SK-N-DZ (cell line): ENCODE data around the gene GLIPR1. TPM values are rescaled to one million over a fixed set of nuclear protein-coding genes. Genes with fewer than 3 reads are reported as not detected.
"Not testable (repeated sequence)": the region's sequence is repeated elsewhere in the genome, so short reads cannot be mapped to it uniquely, and the experiment has no call there.

Experiments
- DNase-seq: peaks from one replicate; pipeline ENCODE4 v3.0.0-alpha.2; 2015; ENCODE audit warnings: low spot score
- polyA plus RNA-seq, 2 experiments: library from polyadenylated mRNA; depleted of rRNA; stranded (reverse); fragments of >200 nt; gene quantifications; 2 replicates each; pipeline ENCODE4 v1.2.3, GENCODE V29; 2014

The GLIPR1 gene
- polyA plus RNA-seq (2014; cell fraction: cytosol; rRNA removed): 0.10 and 0.13 TPM in 2 replicates
- not detected in 2 replicates for polyA plus RNA-seq (2014; cell fraction: nucleus; rRNA removed)

DNA sequence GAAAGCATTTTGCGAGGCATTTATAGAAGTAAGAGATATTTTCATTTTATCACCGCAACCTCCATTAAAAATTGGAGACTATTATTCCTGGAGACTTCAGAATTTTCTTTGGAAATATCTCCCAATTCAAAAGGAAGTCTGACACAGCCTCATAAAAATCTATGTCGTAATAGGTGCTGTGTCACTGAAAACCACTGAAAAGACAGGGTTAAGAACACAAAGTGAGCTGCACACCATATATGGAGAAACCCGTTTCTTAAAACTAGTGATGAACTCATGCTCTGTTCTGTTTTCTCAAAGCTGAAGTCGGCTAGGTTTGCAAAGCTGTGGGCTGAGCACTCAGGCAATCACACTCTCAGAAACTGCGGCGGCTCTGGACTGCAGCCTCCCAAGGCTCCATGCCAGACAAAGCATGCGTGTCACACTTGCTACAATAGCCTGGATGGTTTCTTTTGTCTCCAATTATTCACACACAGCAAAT is at the start of gene GLIPR1:
Gene GLIPR1 (plus strand): TSS at position 287 of the 481 bp plus-strand sequence. CDS start 126 bp downstream, at position 413.
- no peak for DNase-seq

DNA sequence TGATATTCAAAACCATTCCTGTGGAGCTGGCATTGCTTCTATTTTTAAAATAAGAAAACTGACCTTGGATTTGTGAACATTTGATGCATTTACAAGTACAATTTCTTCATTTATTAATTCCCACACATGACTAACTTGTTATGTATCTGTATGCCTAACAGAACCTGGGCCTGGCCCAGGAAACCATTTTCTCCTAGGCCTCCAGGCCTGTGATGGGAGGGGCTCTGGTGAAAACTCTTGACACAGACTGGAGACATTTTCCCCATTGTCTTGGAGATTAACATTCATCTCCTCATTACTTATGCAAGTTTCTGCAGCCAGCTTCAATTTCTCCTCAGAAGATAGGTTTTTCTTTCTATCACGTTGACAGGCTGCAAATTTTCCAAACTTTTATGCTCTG is 47.6 kb upstream of the GLIPR1 start:
- DNase-seq: no peak

DNA sequence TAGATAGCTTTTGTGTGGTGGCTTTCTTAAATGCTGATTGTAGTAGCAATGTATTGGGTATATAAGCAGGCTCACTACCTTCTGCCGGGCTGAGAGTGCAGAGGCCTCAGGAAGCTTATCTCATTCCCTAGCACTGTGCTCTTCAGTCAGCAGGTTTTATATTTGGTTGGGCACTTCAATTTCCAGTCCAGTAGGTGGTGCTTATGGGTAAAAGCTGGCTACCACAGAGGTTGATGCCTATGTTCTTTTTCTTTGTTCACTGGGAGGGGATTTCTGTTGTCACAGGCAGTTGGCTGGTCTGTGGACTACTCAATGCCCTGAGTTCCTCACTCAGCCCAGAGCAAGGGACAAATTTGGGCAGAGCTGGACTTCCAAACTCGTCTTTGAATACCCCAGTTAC is 43.0 kb upstream of the GLIPR1 start:
- DNase-seq: no peak

DNA sequence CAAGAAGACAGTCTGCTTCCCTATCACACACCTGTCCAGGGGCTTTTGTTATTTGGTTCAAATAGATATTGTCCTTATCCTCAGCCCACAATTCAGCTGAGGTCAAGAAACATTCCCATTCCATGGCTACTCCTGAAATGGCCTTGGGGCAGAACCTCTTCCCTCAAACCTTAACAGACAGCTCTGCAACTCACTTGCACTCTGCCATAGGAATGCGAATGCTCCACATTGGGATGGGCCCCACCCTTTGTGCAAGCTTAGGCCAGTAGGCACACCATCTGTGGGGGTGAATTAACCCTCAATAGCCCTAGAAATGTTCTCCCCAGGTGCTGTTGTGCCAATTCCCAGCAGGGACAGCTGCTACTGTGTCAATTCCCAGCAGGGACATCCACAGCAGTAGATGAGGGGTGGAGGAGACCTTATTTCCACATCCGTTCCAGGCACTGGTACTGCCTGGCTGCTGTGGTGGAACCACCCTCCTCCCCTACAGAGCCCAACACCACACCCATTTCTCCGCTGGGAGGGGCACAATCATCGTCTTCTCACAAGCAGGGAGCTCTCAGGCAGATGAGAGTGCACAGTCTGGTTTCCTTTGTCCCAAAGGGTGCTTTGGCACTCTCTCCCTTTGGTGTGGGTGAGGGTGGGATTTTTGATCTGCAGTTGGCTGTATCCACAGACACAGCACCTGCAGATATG is 42.3 kb upstream of the GLIPR1 start:
- DNase-seq: no peak

DNA sequence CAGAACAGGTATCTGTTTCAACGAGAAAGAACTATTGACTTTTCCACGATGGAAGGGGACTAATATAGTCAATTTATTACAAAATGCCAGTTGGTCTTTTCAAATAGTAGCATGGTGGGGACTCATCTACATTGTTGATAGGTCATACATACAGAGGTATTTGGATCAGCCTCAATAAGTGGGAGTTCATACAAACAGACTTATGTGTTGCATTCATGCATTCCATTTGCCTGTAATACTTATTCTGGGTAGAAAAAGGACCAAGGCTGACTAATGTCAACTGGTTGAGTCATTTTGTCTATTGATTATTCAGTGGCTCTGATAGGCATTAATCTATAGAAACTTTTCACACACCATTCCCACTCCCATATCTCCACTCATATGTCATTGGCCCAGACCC is 41.5 kb upstream of the GLIPR1 start:
- DNase-seq: no peak

DNA sequence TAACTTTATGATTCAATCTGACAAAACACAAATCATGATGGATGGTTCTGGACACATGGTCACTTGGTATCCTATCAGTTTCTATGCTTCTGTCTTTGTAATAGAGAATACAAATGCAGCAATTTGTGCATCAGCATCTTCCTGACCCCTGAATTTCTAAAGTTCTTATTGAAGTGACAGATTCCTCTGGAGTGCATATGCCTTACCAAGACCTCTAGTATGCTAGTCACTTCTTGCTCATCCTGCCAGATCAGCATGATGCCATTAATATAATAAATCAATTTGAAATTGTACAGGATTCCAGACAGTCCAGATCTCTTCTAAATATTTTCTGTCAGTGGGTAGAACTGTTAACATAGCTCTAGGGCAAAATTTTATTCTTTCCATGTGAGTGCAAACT is 40.6 kb upstream of the GLIPR1 start:
- DNase-seq: no peak

DNA sequence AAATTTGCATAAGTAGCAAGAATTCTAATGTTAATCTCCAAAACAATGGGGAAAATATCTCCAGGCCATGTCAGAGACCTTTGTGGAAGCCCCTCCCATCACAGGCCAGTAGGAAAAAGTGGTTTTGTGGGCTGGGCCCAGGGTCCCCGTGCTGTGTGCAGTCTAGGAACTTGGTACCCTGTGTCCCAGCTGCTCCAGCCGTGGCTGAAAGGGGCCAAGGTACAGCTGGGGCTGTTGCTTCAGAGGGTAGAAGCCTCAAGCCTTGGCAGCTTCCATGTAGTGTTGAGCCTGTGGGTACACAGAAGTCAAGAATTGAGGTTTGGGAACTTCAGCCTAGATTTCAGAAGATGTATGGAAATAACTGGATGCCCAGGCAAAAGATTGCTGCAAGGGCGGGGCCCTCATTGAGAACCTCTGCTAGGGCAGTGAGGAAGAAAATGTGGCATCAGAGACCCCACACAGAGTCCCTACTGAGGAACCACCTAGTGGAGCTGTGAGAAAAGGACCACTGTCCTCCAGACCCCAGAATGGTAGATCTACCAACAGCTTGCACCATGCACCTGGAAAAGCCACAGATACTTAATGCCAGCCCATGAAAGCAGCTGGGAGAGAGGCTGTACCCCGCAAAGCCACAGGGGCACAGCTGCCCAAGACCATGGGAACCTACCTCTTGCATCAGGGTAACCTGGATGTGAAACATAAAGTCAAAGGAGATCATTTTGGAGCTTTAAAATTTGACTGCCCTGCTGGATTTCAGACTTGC is 38.7 kb upstream of the GLIPR1 start:
- not testable (repeated sequence) for DNase-seq

DNA sequence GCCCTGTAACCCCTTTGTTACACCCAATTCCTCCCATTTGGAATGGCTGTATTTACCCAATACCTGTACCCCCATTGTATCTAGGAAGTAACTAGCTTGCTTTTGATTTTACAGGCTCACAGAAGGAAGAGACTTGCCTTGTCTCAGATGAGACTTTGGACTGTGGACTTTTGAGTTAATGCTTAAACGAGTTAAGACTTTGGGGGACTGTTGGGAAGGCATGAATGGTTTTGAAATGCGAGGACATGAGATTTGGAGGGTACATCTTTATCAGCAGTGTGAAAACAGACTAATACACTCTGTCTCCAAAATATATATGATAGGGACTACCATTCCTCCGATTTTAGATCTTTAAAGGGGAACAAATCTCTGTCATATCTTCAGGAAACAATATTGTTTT is 38.1 kb upstream of the GLIPR1 start:
- not testable (repeated sequence) for DNase-seq

DNA sequence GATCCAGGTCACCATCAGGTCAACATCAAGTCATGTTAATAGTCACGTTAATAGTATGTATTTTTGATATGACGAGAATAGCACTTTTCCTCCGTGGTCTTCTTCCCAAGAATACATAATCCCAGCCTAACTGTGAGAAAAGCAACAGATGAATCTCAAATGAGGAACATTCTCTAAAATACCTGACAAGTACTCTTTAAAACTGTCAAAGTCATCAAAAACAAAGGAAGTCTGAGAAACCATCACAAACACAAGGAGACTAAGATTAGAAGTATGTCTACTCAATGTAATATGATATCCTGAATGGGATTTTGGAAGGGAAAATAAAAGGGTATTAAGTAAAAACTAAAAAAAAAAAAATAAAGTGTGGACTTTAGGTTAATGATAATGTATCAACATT is 36.8 kb upstream of the GLIPR1 start:
- no peak for DNase-seq

DNA sequence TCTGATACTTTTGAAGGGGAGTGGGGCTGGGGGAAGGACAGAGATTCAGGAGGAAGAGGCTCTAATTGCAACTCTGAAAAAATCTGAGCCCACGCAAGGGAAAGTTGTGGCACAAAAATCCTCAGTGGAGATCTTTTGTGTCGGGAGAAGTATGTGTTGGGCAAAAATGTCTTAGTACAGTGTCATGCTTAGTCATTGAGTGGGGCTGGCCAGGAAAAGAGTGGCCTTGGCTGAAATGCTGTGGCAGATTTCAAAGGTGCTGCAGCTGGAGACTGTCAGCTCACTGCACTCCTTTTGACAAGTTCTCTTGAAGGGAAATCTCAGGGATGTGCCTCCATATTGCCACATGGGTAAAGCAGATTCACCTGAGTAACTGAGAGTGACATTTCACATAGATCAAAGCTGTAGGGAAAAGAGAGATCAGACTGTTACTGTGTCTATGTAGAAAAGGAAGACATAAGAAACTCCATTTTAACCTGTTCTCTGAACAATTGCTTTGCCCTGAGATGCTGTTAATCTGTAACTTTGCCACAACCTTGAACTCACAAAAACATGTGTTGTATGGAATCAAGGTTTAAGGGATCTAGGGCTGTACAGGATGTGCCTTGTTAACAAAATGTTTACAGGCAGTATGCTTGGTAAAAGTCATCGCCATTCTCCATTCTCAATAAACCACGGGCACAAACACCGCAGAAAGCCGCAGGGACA is 36.0 kb upstream of the GLIPR1 start:
- no peak for DNase-seq

DNA sequence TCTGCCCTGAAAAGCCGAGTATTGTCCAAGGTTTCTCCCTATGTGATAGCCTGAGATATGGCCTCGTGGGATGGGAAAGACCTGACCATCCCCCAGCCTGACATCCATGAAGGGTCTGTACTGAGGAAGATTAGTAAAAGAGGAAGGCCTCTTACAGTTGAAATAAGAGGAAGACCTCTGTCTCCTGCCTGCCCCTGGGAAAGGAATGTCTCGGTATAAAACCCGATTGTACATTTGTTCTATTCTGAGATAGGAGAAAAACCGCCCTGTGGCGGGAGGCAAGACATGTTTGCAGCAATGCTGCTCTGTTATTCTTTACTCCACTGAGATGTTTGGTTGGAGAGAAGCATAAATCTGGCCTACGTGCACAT is 35.4 kb upstream of the GLIPR1 start:
- not testable (repeated sequence) for DNase-seq

DNA sequence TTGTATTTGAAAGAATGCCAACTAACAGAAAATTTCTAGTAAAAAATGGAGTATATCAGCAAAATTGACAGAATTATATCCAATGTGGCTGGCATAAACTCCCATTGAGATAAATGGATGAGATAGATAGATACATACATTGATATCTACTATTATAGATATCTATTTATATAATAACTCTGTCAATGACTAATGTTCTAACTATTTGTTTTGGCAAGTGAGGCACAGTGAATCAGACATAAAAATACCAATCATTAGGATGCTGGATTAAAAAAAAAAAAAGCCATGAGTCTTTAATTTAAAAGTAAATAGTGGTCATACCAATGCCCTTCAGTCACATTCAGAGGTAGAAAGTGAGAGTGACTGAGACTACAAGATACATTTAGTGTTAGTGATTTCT is 33.7 kb upstream of the GLIPR1 start:
- no peak for DNase-seq

DNA sequence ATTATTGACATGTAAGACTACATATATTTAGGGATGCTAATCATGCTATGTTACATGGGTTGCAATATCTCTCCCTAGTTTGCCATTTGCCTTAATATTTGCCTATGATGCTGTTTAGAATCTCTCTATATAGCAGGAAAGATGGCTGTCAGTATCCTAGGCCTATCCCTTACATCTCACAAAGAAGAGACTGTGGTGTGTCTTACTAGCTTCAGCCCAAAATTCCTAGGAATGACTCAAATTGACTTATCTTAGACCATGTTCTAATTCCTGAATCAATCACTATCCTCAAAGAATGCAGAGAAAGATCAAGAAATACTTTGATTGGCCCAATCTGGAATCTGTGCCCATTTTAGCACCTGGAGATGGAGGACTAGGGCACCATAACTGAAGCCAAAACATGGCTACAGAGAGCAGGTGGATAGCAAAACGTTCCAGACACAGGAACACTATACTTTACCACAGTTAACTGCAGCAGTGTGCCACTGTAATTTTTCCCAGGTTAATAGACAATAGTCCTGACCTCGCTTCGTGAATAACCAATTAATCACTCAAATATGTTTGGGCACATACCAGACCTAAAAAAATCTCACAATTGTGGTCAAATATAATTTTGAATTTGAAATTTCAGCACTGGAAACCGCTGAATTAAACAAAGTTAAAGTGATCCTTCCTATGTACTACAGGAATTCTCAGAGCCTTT is 32.7 kb upstream of the GLIPR1 start:
- no peak for DNase-seq

DNA sequence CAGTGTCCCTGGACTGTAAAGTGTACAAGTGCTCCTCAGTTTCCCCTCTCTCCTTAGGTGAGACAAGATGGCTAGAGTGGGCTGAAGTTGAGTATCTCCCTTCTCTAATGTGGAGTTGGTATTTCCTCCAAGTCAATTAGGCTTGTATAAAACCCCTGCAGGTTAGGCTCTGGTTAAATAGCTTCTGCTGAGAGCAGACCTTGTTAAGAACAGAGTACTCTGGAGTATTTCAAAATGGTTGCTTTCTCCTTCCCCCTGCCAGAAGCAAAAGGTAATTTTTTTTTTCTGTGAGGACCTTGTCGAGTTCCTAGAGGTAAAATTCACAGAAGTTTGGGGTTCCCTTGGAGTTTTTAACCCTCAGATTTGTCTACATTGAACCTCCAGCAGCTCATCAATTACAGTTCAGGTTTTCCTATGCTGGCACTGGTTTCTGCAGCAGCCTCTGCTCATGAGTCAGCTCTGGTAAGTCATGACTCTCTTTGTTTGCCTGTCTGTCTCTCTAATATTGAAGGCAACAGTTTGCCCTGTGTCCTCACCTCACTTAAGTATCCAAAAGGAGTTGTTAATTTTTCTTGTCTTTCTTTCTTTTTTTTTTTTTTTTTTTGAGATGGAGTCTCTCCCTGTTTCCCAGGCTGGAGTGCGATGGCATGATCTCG is 27.8 kb upstream of the GLIPR1 start:
- DNase-seq: no peak

DNA sequence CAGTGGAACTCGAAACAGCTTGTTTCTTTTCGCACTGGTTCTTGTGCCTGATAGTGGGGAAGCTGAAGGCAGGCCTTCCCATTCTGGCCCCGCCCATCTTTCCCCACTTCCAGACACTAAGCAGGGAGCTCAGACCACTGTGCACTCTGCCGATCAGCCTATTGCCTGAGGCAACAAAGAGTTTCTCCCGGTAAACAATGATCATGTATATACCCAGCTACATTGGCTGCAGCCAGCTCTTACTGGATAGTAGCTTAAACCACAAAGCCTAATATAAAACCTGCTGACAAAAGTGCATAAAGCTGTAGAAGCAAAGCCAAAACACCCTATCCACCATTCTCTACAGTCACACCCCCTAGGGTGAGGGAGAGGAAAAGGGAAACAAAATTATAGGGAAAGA is 24.7 kb upstream of the GLIPR1 start:
- no peak for DNase-seq

DNA sequence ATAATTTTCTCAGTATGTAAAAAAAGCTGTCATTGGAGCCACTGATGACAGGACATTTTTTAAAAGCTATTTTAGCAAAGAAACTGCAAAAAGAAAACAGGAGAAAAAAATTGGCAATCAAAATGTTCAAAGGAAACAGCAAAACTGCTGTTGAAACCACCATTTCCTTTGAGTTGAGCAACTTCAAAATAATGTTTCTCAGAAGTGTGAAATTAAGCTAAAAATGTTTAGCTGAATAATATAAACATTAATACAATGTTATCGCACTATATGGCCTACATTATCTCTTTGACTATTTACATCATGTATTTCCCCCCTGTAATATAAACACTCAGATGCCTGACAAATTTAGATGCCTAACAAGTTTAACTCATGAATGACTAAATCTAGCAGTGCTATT is 23.4 kb upstream of the GLIPR1 start:
- DNase-seq: no peak

DNA sequence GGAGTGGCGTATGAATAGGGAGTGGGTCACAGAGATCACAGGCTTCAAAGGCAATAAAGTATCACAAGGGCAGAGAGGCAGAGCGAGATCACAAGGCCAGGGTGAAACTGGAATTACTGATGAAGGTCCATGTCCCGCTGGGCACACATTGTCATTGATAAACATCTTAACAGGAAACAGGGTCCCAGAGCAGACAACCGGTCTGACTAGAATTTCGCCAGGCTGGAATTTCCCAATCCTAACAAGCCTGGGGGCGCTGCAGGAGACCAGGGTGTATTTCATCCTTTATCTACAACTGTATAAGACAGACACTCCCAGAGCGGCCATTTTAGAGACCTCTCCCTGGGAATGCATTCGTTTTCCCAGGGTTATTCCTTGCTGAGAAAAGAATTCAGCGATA is 22.7 kb upstream of the GLIPR1 start:
- DNase-seq: peak; percentile 29

DNA sequence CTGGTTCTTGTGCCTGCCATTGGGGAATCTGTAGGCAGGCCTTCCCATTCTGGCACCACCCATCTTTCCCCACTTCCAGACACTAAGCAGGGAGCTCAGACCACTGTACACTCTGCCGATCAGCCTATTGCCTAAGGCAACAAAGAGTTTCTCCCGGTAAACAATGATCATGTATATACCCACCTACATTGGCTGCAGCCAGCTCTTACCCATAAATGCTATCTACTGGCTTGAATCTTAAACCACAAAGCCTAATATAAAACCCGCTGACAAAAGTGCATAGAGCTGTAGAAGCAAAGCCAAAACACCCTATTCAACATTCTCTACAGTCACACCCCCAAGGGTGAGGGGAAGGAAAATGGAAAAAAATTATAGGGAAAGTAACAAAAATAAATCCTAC is 20.8 kb upstream of the GLIPR1 start:
- no peak for DNase-seq

DNA sequence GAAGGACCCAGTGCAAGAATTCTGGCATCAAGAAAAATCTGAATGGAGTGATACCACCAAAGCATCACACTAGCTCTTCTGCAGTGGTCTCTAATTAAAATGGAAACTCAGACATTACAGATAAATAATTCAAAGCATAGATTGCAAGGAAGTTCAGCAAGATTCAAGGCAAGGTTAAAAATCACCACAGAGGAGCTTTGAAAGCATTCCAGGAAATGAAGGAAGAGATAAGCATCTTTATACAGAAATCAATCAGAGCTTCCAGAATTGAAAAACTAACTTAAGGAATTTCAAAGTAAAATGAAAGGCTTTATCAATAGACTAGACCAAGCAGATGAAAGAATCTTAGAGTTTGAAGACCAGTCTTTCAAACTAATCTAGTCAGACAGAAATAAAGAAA is 20.4 kb upstream of the GLIPR1 start:
- DNase-seq: no peak

DNA sequence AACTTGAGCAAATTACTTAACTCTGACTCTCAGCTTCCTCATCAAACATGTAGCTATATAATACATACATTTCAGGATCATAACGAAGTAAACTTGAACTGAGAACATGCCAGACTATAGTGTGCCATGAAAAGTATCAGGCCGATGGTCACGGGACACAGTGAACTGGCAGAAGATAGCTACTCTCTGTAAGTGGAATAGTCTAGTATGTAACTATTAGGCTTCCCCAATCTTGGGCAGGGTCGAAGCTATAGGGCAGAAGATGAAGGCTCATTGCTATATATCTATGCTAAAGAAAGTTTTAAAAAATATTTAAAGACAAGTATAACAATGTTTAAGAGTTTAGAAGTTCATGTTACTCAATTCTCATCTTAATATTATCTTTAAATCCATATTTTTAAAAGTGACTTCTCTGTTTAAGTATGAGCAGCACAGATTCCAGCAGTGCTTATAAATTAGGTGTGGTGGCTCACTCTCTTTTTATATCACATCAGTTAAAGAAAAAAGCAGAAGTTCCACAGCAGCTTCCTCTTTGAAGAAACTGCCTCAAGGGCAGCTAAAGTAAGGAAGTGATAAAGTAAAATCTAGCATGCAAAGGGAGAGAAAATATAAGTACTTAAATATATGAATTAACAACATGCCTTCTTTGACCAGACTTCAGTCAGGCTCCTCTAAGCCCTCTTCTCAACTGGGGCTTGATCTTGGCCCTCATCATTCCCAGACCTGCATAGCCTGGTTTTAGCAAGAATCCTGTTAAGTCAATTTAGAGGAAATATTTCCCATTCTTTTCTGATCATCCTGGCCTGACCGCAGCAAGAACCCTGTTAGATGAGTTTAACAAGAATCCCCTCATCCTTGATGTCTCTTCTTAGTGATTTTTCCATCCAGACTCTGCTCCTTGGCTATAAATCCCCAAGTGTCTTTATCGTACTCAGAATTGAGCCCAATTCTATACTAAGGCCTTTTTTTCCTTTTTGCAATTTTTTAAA is 8.4 kb upstream of the GLIPR1 start:
- no peak for DNase-seq
